HL-60/S4 treated with phorbol 12-myristate 13-acetate at 8.2 ng/mL for 4 days and 3 days (cell line): ENCODE data around the gene PTPN7.

Experiments used
- in situ Hi-C: fragments of 300-500 bp; cut with MboI; formaldehyde crosslinking; loops from 2 replicates; pipeline ENCODE4 v1.15.0; 2022; ENCODE audit warnings: low sequenced_read_pairs

The PTPN7 gene

DNA sequence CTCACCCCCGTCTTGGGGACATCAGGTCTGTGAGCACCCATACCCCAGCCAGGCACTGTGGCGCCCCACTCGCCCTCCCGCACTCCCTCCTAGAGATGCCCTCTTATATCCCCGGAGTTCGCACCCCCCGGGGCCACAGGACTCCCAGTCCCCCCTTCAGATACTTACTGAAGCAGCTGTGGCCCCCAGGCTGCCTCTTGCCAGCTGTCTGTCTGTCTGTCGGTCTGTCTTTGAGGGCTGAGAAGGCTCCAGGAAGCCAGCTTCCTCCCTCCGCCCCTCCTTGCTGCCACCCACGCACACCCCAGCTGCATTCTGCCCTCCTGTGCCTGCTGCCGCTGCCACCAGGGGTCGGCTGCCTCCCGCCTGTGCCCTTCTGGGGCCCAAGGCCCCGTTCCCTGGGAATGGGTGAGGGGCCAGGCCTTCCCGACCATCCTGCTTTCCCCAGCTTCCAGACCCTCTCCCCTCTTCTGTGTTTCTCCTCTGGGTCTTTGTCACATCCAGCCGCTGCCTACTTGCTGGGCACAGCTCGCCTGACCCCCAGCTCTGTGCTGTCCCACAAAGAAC, at the start of gene PTPN7:
Gene PTPN7 (minus strand): TSS at position 226 of the 564 bp plus-strand sequence. CDS start 1,200 bp downstream, outside the sequence.
- in situ Hi-C loops = no loop called here

DNA sequence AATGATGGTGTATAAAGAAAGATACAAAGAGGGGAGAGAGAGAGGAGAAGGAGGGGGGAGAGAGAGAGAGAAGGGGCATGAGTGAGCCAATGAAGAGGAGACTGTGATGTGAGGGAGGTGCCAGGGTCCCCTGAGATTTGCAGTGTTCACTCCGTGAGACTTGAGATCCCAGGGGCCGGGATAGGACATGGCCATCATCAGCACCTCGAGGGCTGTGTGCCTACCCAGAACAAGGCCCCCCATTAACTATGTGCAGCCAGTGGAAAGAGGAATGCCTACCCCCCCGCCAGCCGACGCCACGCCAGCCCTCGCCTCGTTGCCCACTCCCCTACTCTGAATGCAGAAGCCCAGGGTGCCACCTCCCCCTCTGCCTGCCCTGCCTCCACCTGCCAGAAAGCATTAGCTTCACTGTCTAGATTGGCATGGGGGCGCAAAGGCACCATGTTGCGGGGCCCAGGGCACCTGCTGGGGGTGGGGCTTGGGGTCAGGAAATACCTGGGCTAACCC, 48.0 kb upstream of the PTPN7 start:
- in situ Hi-C loops = no loop called here

DNA sequence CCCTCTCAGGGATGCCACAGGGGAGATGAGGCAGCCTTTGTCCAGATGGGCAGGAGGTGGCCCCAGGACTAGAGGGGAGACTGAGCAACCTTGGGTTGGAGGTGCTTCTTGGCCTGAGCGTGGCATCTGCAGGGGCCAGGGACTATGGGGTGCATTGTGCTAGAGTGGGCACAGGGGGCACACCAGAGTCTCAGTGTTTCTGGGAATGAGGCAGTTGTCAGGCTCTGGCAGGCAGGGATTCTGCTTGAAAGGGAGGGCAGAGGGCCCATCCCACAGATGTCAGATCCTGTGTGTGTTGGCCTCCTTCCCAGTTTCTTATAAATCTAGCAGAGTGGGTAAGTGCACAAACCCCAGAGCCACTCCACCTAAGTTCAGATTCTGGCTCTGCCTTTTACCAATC, 46.9 kb upstream of the PTPN7 start:
- in situ Hi-C loops = no loop called here

DNA sequence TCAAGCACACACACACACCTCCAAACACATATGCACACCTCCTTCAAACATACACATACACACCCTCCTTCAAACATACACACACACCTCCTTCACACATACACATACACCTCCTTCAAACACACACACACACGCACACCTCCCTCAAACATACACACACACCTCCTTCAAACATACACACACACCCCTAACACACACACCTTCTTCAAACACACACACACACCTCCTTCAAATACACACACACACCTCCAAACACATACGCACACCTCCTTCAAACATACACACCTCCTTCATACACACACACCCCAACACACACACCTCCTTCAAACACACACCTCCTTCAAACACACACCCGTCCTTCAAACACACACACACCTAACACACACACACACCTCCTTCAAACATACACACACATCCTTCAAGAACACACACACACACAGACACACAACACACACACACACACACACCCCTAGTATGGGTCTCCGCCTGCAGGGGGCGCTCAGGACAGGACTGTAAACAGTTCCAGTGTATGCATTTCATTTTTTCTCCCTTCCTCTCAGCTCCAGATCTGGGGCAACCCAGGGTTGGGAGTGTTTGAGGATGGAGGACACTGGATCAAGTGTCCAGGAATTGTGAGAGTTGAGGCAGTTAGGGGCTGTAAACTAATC, 45.3 kb upstream of the PTPN7 start:
- in situ Hi-C loops = no loop called here

DNA sequence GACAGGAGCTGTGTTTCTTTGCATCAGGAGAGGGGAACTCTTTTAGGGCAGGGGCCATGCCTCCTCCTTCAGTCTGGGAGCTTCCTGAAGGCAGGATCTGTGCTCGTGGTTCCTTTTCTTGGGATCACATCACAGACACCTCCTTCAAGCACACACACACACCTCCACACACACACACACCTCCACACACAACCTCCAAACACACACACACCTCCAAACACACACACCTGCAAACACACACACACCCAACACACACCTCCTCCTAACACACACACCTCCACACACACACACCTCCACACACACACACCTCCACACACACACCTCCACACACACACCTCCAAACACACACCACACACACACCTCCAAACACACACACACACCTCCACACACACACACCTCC, 43.7 kb upstream of the PTPN7 start:
- in situ Hi-C loops = no loop called here

DNA sequence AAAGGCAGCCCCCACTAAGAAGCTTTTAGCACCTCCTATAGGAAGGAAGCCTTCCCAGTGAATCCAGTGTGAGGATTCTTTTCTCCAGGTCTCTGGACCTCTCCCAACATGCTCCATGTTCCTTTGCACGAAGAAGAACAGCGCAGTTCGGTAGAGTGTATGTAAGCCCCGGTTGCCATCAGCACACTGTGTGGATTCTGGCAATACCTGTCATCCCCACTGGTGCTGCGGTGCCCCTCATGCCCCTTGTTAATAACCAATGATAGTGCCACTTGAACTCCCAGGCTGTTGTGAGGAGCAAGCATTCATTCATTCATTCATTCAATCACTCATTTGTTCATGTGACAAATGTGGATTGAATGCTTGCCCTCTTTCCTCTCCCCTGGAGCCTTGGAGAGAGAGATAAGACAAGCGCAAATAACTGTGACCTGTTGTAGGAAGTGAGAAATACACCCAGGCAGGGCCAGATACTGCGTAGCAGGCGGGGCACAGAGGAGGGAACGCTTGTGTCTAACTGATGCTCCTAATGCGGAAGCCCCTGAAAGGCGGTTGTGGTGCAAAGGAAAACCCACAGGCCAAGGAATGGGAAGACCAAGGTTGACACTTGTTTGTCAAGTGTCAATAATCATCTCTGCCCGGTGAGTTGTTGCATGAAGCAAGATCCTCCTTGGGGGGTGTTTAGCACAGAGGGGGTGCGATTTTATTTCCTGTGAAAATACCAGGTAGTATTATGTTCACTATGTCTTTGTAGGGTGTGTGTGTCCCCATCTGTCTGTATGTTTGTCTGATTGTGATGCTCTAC, 43.0 kb upstream of the PTPN7 start:
- in situ Hi-C loops = no loop called here

DNA sequence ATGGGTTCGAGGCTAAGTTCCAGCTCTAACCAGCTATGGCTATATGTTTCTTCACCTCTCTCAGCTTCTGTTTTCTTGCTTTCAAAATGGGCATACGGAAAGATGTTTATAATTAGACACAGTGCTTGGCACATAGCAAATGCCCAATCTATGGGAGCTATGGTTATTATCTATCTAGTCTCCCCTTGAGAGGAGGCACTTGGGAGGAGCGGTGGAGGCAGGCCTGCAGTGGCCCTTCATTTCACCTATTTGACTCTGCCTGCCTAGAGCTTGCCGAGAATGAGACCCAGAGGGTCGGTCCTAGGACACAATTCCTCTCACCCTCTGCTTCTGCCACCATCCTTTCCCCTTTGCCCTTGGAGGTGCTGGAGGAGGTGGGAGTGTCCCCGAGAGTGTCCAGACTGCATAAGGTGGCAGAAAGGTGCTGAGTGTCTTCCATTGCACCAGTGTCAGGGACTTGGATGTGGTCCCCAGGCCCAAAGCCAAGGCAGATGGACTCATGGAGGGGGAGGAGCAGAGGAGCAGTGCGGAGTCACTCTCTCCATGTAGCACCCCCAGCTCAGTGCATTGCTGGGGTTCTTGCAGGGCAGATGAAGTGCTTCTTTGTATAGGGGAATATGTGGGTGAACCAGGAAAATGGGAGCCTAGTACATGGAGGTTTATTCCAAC, 42.2 kb upstream of the PTPN7 start:
- in situ Hi-C loops = no loop called here

DNA sequence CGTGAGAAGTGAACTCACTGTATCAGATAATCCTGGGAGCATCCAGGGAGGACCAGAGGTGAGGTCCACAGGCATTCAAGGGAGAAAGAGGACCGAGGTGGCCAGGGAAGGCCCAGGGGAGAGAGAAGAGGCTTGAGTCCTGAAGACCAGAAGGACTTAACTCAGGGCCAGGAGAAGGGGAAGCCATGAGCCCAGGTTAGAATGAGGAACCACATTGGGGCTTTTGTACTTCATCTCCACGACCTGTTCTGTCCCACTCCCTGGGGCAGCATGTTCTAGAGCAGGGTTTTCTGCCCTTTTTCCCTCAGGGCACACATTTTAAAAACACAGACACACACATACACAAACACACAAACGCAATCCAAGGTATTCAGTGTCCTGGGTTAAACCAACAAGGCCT, 41.6 kb upstream of the PTPN7 start:
- in situ Hi-C loops = no loop called here

DNA sequence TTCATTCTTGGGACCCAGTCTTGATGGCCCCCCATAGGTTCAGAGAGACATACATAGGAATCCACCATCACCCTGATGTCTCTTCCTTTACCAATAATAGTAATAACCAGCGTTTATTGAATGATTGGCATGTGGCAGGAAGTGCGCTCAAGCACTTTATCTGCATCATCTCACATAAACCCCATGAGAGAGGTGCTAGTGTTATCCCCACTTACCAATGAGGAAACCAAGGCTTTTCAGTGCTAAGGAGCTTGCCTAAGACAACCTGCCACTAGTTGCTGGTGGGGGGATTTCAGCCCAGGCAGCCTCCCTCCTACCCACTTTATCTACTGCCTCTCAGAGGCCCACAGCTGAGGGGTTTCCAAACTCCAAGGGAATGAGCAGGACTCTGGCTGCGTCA, 40.9 kb upstream of the PTPN7 start:
- in situ Hi-C loops = no loop called here

DNA sequence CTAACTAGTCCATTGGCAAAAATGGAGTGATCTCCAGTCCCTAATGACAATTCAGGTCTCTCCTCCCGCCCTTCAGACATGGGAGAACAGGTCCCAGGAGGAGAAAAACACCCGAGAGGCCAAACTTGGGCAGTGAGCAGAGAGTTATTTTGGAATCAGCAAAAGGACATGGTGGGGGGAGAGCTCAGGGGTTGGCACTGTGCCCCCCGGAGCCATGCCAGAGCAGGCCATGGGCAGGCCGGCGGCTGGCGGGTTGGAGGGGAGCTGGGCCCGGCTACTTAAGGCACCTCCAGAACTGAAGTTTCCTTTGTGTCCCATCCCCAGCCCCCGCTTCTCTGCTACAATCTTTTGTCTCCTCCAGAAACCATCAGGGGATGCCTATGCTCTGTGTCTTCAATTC, 40.3 kb upstream of the PTPN7 start:
- in situ Hi-C loops = no loop called here

DNA sequence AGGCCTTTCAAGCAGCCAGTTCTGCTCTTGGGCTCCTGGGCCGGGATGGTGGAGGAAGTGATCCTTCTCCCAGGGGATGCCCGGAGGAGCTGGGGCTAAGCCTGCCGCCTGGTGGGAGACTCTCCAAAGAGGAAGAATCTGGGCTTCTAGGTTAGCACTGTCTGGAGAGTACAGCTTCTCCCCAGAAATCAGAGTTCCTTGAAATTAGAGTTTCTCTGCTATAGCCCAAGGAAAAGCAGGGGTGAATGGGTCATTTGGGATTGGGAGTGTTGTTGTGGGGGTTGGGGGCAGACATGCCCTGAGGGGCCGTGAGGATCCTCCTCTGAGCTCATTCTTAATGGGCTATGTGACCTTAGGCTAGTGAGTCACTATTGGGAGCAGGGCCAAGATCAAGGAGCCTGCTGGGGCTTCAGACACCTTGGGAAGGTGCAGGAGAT, 39.7 kb upstream of the PTPN7 start:
- in situ Hi-C loops = no loop called here

DNA sequence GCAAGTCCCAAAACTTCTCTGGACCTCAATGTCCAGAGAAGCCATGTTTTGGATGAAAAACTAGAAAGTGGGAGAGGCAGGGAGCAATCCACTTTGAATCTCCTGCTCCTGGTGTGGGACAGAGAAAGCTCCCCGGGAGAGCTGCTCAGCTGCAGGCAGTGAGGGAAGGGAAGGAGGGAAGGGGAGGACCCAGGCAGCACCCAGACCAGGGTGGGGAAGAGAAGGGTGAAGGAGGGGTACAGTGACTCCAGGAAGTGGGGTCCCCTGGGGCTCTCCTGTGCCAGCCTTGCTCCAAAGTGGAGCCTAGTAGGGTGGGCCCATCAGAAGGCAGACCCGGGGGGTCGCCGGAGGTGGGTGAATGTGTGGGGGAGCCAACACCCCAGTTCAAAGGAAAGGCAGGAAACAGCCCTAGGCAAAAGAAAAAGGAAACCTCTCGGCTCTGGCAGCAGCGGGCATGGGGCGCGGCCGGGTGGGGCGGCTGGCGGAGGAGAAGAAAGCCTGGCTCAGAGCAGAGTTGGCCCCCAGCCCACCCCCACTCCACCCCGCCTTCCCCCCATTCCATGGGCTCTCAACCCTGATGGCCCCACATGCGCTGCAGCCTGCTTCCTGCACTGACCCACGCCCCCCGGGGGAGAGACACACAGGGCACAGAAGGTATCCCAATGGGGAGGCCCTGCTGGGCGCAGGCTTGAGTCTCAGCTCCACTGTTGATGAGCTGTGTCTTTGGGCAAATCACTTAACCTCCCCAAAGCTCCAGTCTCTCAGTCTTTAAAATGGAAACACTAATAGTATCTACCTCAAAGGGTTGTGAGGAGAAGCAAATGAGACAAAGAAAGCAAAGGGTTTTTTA, 38.9 kb upstream of the PTPN7 start:
- in situ Hi-C loops = loop anchor here (25.0 kb wide), 1 partner anchor 513 kb away; the partner anchor contains the start of gene SYT2

DNA sequence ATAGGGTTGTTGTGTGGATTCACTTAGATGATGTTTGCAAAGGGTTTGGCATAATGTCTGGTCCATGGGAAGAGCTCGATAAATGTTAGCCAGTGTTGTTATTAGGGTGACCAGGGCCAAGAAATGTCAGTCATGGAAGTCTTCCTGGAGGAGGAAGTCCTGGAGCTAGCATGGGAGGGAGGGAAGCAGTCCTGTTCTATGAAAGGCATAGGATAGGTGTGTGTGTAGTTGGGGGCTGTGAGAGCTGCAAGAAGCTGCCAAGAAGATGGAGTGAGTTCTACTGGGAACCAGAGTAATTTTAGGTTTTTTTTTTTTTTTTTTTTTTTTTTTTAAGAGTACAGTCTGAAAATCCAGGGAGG, 37.9 kb upstream of the PTPN7 start:
- in situ Hi-C loops = loop anchor here (25.0 kb wide), 1 partner anchor 514 kb away; the partner anchor contains the start of gene SYT2

DNA sequence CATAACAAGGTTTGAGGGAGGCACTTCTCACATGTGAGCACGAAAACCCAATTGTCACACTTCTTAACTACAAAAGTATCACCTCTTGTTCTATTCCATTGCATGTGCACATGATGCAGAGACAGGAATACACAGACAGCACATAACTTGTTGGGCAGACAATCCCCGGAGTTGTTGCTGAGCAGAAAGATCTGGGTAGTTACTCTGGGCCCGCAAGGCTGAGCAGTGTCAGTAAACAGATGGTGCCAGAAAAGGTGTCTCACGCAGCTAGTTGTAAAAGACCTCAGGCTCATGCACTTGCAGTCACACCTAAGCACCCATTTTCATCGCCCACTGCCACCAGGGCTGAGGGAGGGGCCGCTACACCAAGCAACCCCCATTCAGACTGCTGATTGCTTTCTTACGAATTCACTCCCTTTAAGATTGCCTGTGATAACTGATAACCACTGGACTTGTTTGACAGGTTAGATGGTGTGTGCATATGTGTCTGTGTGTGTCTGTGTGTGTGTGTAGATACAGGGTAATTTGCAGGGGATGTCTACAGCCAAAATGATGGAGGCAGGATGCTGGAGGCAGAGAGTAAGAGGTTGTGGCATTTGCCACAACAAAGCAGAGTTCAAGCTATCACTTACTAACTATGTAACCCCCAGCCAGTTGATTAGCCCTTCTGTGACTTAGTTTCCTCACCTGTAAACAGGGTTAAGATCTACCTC, 37.4 kb upstream of the PTPN7 start:
- in situ Hi-C loops = loop anchor here (25.0 kb wide), 1 partner anchor 514 kb away; the partner anchor contains the start of gene SYT2

DNA sequence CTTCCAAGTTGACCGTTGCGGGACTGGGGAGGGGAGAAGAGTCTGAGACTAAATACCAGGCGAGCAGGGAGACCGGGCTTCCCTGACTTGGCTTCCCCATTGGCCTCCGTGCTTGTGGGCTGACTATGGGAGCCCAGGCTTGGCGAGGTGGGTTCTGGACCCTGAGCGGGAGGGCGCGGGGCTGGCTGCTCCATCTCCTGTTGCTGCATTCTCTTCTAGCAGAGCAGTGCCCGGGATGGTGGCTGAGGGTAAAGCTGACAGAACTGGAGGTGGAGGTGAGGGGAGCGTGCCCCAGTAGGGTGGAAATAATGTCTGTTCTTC, 33.9 kb upstream of the PTPN7 start:
- in situ Hi-C loops = loop anchor here (25.0 kb wide), 1 partner anchor 518 kb away; the partner anchor contains the start of gene SYT2

DNA sequence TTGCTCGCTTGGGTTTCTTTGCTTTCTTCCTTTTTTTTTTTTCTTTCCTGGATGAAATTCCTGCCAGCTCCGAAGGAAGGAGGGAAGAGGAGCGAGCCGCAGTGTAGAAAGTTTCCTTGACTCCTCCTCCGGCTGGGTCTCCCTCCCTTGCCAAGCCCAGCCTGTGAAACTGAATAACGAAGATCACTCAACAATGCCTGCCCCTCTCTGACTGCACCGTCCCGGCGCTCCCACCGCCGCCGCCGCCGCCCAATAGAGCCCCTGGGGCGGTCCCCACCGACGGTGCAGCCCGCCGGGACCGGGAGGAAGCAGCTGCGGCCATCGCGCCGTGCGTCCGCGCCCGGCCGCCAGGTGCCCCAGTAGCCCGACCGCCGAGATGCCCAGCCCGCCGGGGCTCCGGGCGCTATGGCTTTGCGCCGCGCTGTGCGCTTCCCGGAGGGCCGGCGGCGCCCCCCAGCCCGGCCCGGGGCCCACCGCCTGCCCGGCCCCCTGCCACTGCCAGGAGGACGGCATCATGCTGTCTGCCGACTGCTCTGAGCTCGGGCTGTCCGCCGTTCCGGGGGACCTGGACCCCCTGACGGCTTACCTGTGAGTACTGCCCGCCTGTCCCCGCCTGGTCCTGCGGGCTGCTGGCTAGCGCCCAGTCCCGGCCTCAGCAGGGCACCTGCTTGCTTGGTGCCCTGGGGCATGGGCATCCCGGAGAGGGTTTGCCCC, 33.4 kb upstream of the PTPN7 start, which contains the start of gene LGR6:
Gene LGR6 (plus strand): TSS at position 186 of the 714 bp plus-strand sequence. CDS start 191 bp downstream, at position 377.
- in situ Hi-C loops = loop anchor here (25.0 kb wide), 1 partner anchor 519 kb away; the partner anchor contains the start of gene SYT2

DNA sequence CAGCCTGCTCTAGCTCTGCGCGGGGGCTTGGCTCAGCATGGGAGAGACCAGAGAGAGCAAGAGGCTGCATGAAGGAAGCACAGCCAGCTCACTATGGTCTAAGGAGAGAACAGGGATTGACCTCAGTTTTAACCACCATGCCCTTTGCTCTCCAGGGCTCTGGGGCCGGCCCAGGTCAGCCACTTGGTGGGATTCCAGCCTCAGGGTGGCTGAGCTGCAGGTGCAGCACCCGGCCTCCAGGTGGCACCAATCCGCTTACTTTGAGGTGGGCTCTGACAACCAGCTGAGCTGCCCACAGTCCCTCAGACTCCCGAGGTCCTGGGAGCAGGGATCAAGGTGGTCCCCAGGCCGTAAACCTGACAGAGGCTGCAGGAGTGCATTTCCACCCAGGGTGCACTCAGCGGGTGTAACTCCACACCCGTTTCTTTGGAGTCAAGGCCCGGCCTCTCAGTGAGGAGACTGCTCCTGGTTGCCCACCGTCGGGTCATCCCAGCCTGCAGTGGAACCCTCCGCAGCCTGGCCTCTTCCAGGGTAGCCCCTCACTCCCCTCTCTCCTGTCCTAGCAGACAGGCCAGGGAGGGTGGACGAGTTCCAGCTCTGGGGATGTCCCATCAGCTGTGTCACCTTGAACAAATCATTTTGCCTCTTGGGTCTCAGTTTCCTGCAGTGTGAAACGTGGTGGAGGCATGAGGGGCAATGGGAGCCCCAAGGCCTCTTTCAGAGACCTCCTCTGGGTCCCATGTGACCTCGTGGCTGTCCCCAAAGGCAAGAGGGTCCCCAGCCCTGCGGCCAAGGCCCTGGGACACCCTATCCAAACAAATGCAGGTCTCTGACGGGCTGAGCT, 32.6 kb upstream of the PTPN7 start:
- in situ Hi-C loops = loop anchor here (25.0 kb wide), 1 partner anchor 519 kb away; the partner anchor contains the start of gene SYT2

DNA sequence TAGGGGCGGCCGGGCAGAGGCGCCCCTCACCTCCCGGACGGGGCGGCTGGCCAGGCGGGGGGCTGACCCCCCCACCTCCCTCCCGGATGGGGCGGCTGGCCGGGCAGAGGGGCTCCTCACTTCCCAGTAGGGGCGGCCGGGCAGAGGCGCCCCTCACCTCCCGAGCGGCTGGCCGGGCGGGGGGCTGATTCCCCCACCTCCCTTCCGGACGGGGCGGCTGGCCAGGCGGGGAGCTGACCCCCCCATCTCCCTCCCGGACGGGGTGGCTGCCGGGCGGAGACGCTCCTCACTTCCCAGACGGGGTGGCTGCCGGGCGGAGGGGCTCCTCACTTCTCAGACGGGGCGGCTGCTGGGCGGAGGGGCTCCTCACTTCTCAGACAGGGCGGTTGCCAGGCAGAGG, 31.0 kb upstream of the PTPN7 start:
- in situ Hi-C loops = loop anchor here (25.0 kb wide), 1 partner anchor 521 kb away; the partner anchor contains the start of gene SYT2
